Tibial artery (tissue), 4 donors: ENCODE data around the gene ZNF341.

ENCODE experiments used
- DNase-seq, 2 donors: peaks; one replicate each; pipeline ENCODE4 v3.0.0-alpha.2; 2019
- H3K27ac ChIP-seq, 2 donors: fragments of 200-600 bp; sonication (generic) in 1 of 2; 1 replicate in 1 of 2; 2 replicates in 1 of 2; pipeline ENCODE4 v1.5.1; 2018 to 2019; ENCODE audit warnings: mild to moderate bottlenecking in 1 of 2
- H3K27me3 ChIP-seq, 2 donors: fragments of 200-600 bp; sonication (generic) in 1 of 2; one replicate each; pipeline versions ENCODE4 v1.5.1 to v1.6.0; 2016 to 2019
- H3K36me3 ChIP-seq, 3 donors: fragments of 200-600 bp; sonication (generic) in 2 of 3; one replicate each; pipeline ENCODE4 v1.5.1; 2016 to 2019; ENCODE audit warnings: mild to moderate bottlenecking in 2 of 3
- H3K4me1 ChIP-seq, 4 donors: fragments of 200-600 bp; sonication (generic) in 2 of 4; 1 replicate in 3 of 4; 2 replicates in 1 of 4; pipeline ENCODE4 v1.5.1; 2016 to 2019
- H3K4me3 ChIP-seq, 2 donors: fragments of 200-600 bp; sonication (generic) in 1 of 2; 1 replicate in 1 of 2; 2 replicates in 1 of 2; pipeline ENCODE4 v1.5.1; 2018 to 2019; ENCODE audit warnings: mild to moderate bottlenecking in 2 of 2
- H3K9me3 ChIP-seq, 3 donors: fragments of 200-600 bp; sonication (generic) in 1 of 3; one replicate each; pipeline ENCODE4 v1.5.1; 2016 to 2019
- CTCF ChIP-seq, 2 experiments: fragments of 200-600 bp in 1 of 2; fragments of 450-650 bp in 1 of 2; IDR thresholded peaks; one replicate each; pipeline ENCODE4 v1.5.1; 2017 to 2019; ENCODE audit warnings: antibody characterized with exemption in 2 of 2, mild to moderate bottlenecking in 1 of 2, moderate library complexity in 1 of 2
- intact Hi-C: fragments of 100-400 bp; cut with DNase I; formaldehyde crosslinking; loops from one replicate; pipeline ENCODE4 v1.15.0; 2023; ENCODE audit warnings: low total_unique reads

Gene ZNF341

GRCh38 chr20:33785503-33785902 lies 53.7 kb downstream of the ZNF341 start:
- Histone ChIP-seq H3K27me3 (no peaks in the 10 kb centered on the region), H3K36me3 (peaks cover 5 to 39% (median 12%) of the 10 kb centered on the region in 3 donors), H3K9me3 (no peaks in the 10 kb centered on the region), H3K27ac (no peak overlapping the region), H3K4me3 (no peak overlapping the region), H3K4me1 (peaks cover 0 to 9% (median 2%) of the 10 kb centered on the region in 4 donors)
- no peak for DNase-seq
- intact Hi-C loops = no loop called here
- no peak for TF ChIP-seq CTCF (IDR thresholded peaks at IDR 0.05)

DNA sequence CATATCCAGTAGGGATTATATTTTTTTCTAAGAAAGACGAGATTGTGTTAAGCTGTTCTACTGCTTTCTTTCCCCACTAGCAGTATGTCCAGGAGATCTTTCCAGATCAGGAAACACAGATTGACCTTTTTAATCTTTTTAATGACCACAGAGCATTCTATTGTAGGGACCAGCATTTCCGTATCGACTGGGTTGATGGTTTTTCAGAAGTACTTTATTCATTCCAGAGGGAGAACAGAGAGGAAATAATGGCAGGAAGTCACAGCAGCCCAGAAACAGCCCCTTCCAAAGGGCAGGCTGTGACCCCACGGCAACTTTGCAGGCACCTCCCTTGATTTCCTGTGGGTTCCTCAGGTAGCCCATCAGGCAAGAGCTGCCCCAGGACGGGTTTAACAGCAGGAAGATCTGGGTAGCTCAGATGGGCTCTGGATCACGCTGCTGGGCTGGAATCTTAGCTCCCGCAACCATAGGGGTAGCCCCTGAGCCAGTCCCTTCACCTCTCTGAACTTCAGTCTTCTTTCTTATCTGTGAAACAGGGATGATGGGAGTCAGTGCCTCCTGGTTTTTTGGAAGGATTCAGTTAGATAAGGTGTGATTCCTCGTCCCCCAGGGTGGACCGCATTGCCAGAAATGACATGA lies 55.6 kb downstream of the ZNF341 start:
- Histone ChIP-seq H3K27ac (no peak overlapping the region), H3K4me1 (peaks cover 0 to 9% (median 2%) of the 10 kb centered on the region in 4 donors), H3K4me3 (no peak overlapping the region), H3K36me3 (peaks cover 8 to 37% (median 14%) of the 10 kb centered on the region in 3 donors), H3K27me3 (no peaks in the 10 kb centered on the region), H3K9me3 (no peaks in the 10 kb centered on the region)
- intact Hi-C loops = no loop called here
- TF ChIP-seq CTCF (IDR thresholded peaks at IDR 0.05) = no peak
- DNase-seq = no peak

- TF ChIP-seq CTCF (IDR thresholded peaks at IDR 0.05) = no peak
- no peak for DNase-seq
- H3K36me3 ChIP-seq = peaks cover 6 to 33% (median 14%) of the 10 kb centered on the region in 3 donors
- H3K4me3 ChIP-seq = no peak overlapping the region
- H3K27me3 ChIP-seq = no peaks in the 10 kb centered on the region
- H3K27ac ChIP-seq = no peak overlapping the region
- H3K9me3 ChIP-seq = no peaks in the 10 kb centered on the region
- intact Hi-C loops = no loop called here
- H3K4me1 ChIP-seq = peaks cover 0 to 9% (median 2%) of the 10 kb centered on the region in 4 donors
These were observed 56.7 kb downstream of the ZNF341 start for GRCh38 chr20:33788351-33789049.

DNA sequence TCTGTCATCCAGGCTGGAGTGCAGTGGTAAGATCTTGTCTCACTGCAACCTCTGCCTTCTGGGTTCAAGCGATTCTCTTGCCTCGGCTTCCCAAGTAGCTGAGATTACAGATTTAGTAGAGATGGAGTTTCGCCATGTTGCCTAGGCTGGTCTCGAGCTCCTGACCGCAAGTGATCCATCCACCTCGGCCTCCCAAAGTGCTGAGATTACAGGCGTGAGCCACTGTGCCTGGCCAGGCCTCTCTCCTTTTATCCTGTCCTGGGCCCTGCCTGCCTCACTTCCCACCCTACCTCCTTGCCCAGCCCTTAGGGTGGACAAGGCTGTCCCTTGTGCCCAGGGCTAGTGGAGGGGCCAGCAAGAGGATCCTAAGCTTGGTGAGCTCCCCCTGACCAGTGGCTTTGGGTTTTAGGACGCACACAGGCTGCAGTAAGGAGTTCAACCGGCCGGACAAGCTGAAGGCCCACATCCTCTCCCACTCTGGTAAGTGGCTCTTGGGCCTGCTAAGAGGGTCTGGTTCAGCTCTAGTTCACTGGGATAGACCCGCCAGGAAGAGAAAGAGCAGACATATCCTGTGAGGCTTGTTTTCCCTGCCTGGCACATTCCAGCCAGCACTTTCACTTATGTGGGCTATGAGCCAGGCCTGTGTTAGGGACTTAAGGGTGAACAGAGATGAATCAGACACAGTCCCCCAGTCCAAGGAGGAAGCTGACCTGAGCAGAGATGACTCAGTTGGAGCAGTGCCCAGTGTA lies 57.5 kb downstream of the ZNF341 start:
- no peaks in the 10 kb centered on the region for H3K27me3 ChIP-seq
- peaks cover 6 to 28% (median 14%) of the 10 kb centered on the region in 3 donors for H3K36me3 ChIP-seq
- no peak for DNase-seq
- intact Hi-C loops = no loop called here
- no peaks in the 10 kb centered on the region for H3K9me3 ChIP-seq
- H3K4me1 ChIP-seq = peaks cover 0 to 9% (median 2%) of the 10 kb centered on the region in 4 donors
- H3K27ac ChIP-seq = no peak overlapping the region
- H3K4me3 ChIP-seq = no peak overlapping the region
- no peak for TF ChIP-seq CTCF (IDR thresholded peaks at IDR 0.05)

- no peak for TF ChIP-seq CTCF (IDR thresholded peaks at IDR 0.05)
- H3K27me3 ChIP-seq = no peaks in the 10 kb centered on the region
- no peak for DNase-seq
- no peak overlapping the region for H3K27ac ChIP-seq
- H3K9me3 ChIP-seq = no peaks in the 10 kb centered on the region
- H3K4me3 ChIP-seq = no peak overlapping the region
- peaks cover 6 to 28% (median 14%) of the 10 kb centered on the region in 3 donors for H3K36me3 ChIP-seq
- peaks cover 0 to 9% (median 2%) of the 10 kb centered on the region in 4 donors for H3K4me1 ChIP-seq
- intact Hi-C loops = no loop called here
These were observed 58.0 kb downstream of the ZNF341 start for GRCh38 chr20:33789858-33790182.
